H1 (cell line): ENCODE measurements around the gene FXN. TPM values are rescaled to one million over a fixed set of nuclear protein-coding genes. Genes with fewer than 3 reads are reported as not detected.
A peak's percentile ranks its signal among the peaks of the same experiment; 100 is the strongest.

ENCODE experiments used
- CTCF ChIA-PET: fragments of 300-600 bp; sonication (Branson Sonifier 250); formaldehyde crosslinking; loops from one replicate; lab custom pipeline; 2021; ENCODE audit not compliant: partially characterized antibody; lab: Charles Lee
- POLR2A ChIA-PET: fragments of 300-600 bp; sonication (Branson Sonifier 250); formaldehyde crosslinking; loops from one replicate; lab custom pipeline; 2021; ENCODE audit warnings: inconsistent platforms; ENCODE audit not compliant: partially characterized antibody; lab: Charles Lee
- DNase-seq, 2 experiments: peaks; one replicate each; pipeline versions ENCODE4 v3.0.0 to v3.0.0-alpha.2; 2010 to 2022; ENCODE audit warnings: low spot score in 2 of 2, low read depth in 1 of 2, mixed read lengths in 1 of 2
- FAIRE-seq: peaks from 2 replicates; lab custom pipeline; 2011; peaks lifted over from hg19 to GRCh38; lab: Jason Lieb, UNC
- H2AFZ ChIP-seq: 2 replicates; pipeline ENCODE4 v1.8.1; 2012; ENCODE audit warnings: low read length, inconsistent platforms
- H2AK5ac ChIP-seq: 2 replicates; pipeline ENCODE4 v1.6.1; 2013; ENCODE audit warnings: low read depth, low read length
- H2BK120ac ChIP-seq: replicated peaks from 2 replicates; pipeline ENCODE3; 2013; ENCODE audit warnings: low read depth, low read length, inconsistent platforms
- H2BK12ac ChIP-seq: 2 replicates; pipeline ENCODE4 v1.6.1; 2013; ENCODE audit warnings: low read depth, low read length
- H2BK15ac ChIP-seq: 2 replicates; pipeline ENCODE4 v1.6.1; 2013; ENCODE audit warnings: low read length
- H2BK20ac ChIP-seq: 2 replicates; pipeline ENCODE4 v1.6.1; 2013; ENCODE audit warnings: low read length
- H2BK5ac ChIP-seq: 2 replicates; pipeline ENCODE4 v1.6.1; 2013; ENCODE audit warnings: low read depth, low read length
- H3K14ac ChIP-seq: 2 replicates; pipeline ENCODE4 v1.6.1; 2013; ENCODE audit warnings: inconsistent platforms; ENCODE audit not compliant: insufficient read length
- H3K18ac ChIP-seq: 2 replicates; pipeline ENCODE4 v1.6.1; 2013; ENCODE audit warnings: low read length; ENCODE audit errors: extremely low read depth
- H3K23ac ChIP-seq: 2 replicates; pipeline ENCODE4 v1.6.1; 2013; ENCODE audit warnings: inconsistent platforms; ENCODE audit not compliant: insufficient read length
- H3K23me2 ChIP-seq: 2 replicates; pipeline ENCODE4 v1.6.1; 2013; ENCODE audit warnings: low read depth, low read length
- H3K27ac ChIP-seq: 2 replicates; pipeline ENCODE4 v1.6.1; 2011; ENCODE audit warnings: low read depth, low read length, inconsistent platforms
- H3K27me3 ChIP-seq, 4 experiments: replicated peaks in 1 of 4; 1 replicate in 1 of 4; 2 replicates in 3 of 4; pipeline versions ENCODE4 v1.6.1 to v1.8.1; 2011 to 2013; ENCODE audit warnings: low read length in 3 of 4, mild to moderate bottlenecking in 3 of 4, inconsistent platforms in 2 of 4, mixed read lengths in 2 of 4, moderate library complexity in 1 of 4; ENCODE audit not compliant: control insufficient read depth in 3 of 4, insufficient read depth in 3 of 4; ENCODE audit errors: extremely low read depth in 1 of 4
- H3K36me3 ChIP-seq, 4 experiments: 2 replicates each; pipeline versions ENCODE4 v1.6.1 to v1.8.1; 2011 to 2013; ENCODE audit warnings: mild to moderate bottlenecking in 4 of 4, low read length in 3 of 4, moderate library complexity in 2 of 4, control low read depth in 1 of 4, inconsistent platforms in 1 of 4; ENCODE audit not compliant: insufficient read depth in 4 of 4, control insufficient read depth in 2 of 4
- H3K4ac ChIP-seq: replicated peaks from 2 replicates; pipeline ENCODE3; 2013; ENCODE audit warnings: low read length, low read depth, mixed read lengths, inconsistent platforms; ENCODE audit not compliant: insufficient read length
- H3K4me1 ChIP-seq, 4 experiments: replicated peaks in 1 of 4; 1 replicate in 1 of 4; 2 replicates in 3 of 4; pipeline versions ENCODE4 v1.6.1 to v1.8.1; 2011 to 2013; ENCODE audit warnings: low read length in 3 of 4, inconsistent platforms in 2 of 4, mixed read lengths in 1 of 4; ENCODE audit not compliant: insufficient read depth in 4 of 4, control insufficient read depth in 3 of 4
- H3K4me2 ChIP-seq, 2 experiments: 2 replicates each; pipeline versions ENCODE4 v1.6.1 to v1.8.1; 2011 to 2013; ENCODE audit warnings: low read depth in 2 of 2, low read length in 2 of 2, control low read depth in 1 of 2, inconsistent platforms in 1 of 2, mild to moderate bottlenecking in 1 of 2; ENCODE audit not compliant: insufficient read depth in 1 of 2
- H3K4me3 ChIP-seq, 4 experiments: fragments of 200-600, 300-600 bp in 1 of 4; sonication (generic), shearing (Covaris generic), sonication (Bioruptor Twin) in 1 of 4; 2 replicates each; pipeline versions ENCODE4 v1.5.1 to v1.8.1; 2011 to 2016; ENCODE audit warnings: low read length in 4 of 4, low read depth in 3 of 4, control low read depth in 2 of 4, inconsistent platforms in 2 of 4, mild to moderate bottlenecking in 2 of 4, mixed read lengths in 1 of 4, moderate library complexity in 1 of 4; ENCODE audit not compliant: insufficient read depth in 2 of 4; ENCODE audit errors: extremely low read depth in 1 of 4
- H3K56ac ChIP-seq: replicated peaks from 2 replicates; pipeline ENCODE3; 2013; ENCODE audit warnings: low read depth, mild to moderate bottlenecking, mixed read lengths, low read length, inconsistent platforms; ENCODE audit not compliant: insufficient read length
- H3K79me1 ChIP-seq: 2 replicates; pipeline ENCODE4 v1.6.1; 2013; ENCODE audit warnings: low read depth, low read length, control low read depth
- H3K79me2 ChIP-seq, 2 experiments: 2 replicates each; pipeline versions ENCODE4 v1.6.1 to v1.8.1; 2012 to 2013; ENCODE audit warnings: low read length in 2 of 2, mild to moderate bottlenecking in 2 of 2, inconsistent platforms in 1 of 2; ENCODE audit not compliant: insufficient read depth in 2 of 2, control insufficient read depth in 1 of 2
- H3K9ac ChIP-seq, 4 experiments: replicated peaks in 1 of 4; 1 replicate in 1 of 4; 2 replicates in 3 of 4; pipeline versions ENCODE4 v1.6.1 to v1.8.1; 2011 to 2013; ENCODE audit warnings: low read depth in 3 of 4, low read length in 3 of 4, control low read depth in 2 of 4, mild to moderate bottlenecking in 2 of 4, moderate library complexity in 2 of 4, inconsistent platforms in 1 of 4; ENCODE audit errors: extremely low read depth in 1 of 4
- H3K9me3 ChIP-seq, 2 experiments: 2 replicates each; pipeline versions ENCODE4 v1.6.1 to v1.8.1; 2012 to 2013; ENCODE audit warnings: mild to moderate bottlenecking in 2 of 2, moderate library complexity in 2 of 2, control low read depth in 1 of 2, inconsistent platforms in 1 of 2, low read depth in 1 of 2, low read length in 1 of 2, mixed read lengths in 1 of 2; ENCODE audit not compliant: insufficient read depth in 2 of 2
- H4K20me1 ChIP-seq, 2 experiments: replicated peaks in 1 of 2; 2 replicates each; pipeline versions ENCODE3 to v1.8.1; 2011 to 2013; ENCODE audit warnings: inconsistent platforms in 2 of 2, low read length in 2 of 2, mild to moderate bottlenecking in 1 of 2; ENCODE audit not compliant: insufficient read depth in 2 of 2, control insufficient read depth in 1 of 2
- H4K5ac ChIP-seq: 2 replicates; pipeline ENCODE4 v1.6.1; 2013; ENCODE audit warnings: low read length, low read depth, mixed read lengths, inconsistent platforms; ENCODE audit not compliant: insufficient read length
- H4K8ac ChIP-seq: 2 replicates; pipeline ENCODE4 v1.8.0; 2013; ENCODE audit warnings: mild to moderate bottlenecking, moderate library complexity, low read length, inconsistent platforms; ENCODE audit not compliant: insufficient read depth; ENCODE audit errors: extremely low read depth
- H4K91ac ChIP-seq: replicated peaks from 2 replicates; pipeline ENCODE3; 2013; ENCODE audit warnings: low read length, mixed read lengths, inconsistent platforms; ENCODE audit not compliant: insufficient read length
- ASH2L ChIP-seq: fragments of 200-600, 300-600 bp; sonication (generic); IDR thresholded peaks from one replicate; pipeline ENCODE4 v1.7.1; 2017; ENCODE audit warnings: low read length
- CBX8 ChIP-seq: fragments of 300-800, 300-1000 bp; sonication (generic); IDR thresholded peaks from 2 replicates; pipeline ENCODE4 v1.7.1; 2016; ENCODE audit warnings: low read depth, low read length, borderline replicate concordance
- EP300 ChIP-seq, 2 experiments: IDR thresholded peaks; 1 replicate in 1 of 2; 2 replicates in 1 of 2; pipeline ENCODE4 v1.6.1; 2011 to 2012; ENCODE audit warnings: low read depth in 2 of 2, low read length in 2 of 2, mild to moderate bottlenecking in 2 of 2, borderline replicate concordance in 1 of 2, inconsistent platforms in 1 of 2, moderate library complexity in 1 of 2
- RXRA ChIP-seq: IDR thresholded peaks from 2 replicates; pipeline ENCODE4 v1.6.1; 2011; ENCODE audit warnings: low read depth, mild to moderate bottlenecking, low read length, moderate library complexity; ENCODE audit not compliant: insufficient read depth
- SP1 ChIP-seq: IDR thresholded peaks from 2 replicates; pipeline ENCODE4 v1.6.1; 2011; ENCODE audit warnings: low read depth, low read length
- WGBS, 2 experiments: shearing (Covaris generic) in 1 of 2; methylation state at CpG; one replicate each; pipeline versions ENCODE4 v1.1.6 to v1.1.7; 2013 to 2015; ENCODE audit warnings: low lambda C conversion rate in 2 of 2, mixed read lengths in 2 of 2, inconsistent platforms in 1 of 2, low coverage in 1 of 2, missing lambda C conversion rate in 1 of 2; ENCODE audit not compliant: insufficient replicate concordance in 2 of 2, insufficient coverage in 1 of 2, insufficient read length in 1 of 2; ENCODE audit errors: extremely low coverage in 1 of 2, missing lambda C conversion rate in 1 of 2; 5-methylcytosine and 5-hydroxymethylcytosine counted together
- polyA plus RNA-seq, 7 experiments: library from polyadenylated mRNA; depleted of rRNA in 3 of 7; stranded (reverse) in 5 of 7; unstranded in 2 of 7; fragments of >200 nt in 5 of 7; fragments of 200-250 nt in 2 of 7; gene quantifications; 1 replicate in 5 of 7; 2 replicates in 1 of 7; 4 replicates in 1 of 7; pipeline versions ENCODE4 v1.2.1 to v1.2.3, GENCODE V29; 2011 to 2013; ENCODE audit warnings: missing spikeins in 2 of 7, mixed read lengths in 2 of 7
- total RNA-seq: library from RNA; stranded (reverse); fragmentation: NEBNext Ultra II Directional; extraction: Animal tissue kit (Norgen Biotek cat#: 25700); gene quantifications from 2 replicates; pipeline ENCODE4 v1.2.1, GENCODE V29; 2021

The FXN gene
- total and polyA plus RNA-seq, 2 of the 8 experiments (the other 6 are each of a cell fraction or from before 2014, with no cell fraction given) = 34.2 to 37.5 TPM

- Histone ChIP-seq H3K9me3 (no peaks in the 10 kb centered on the region), H2AK5ac (no peak overlapping the region), H4K20me1 (no peaks in the 10 kb centered on the region), H3K27me3 (no peaks in the 10 kb centered on the region), H2BK5ac (no peak overlapping the region), H3K56ac (no peak overlapping the region), H3K79me2 (no peaks in the 10 kb centered on the region), H3K9ac (no peak overlapping the region), H4K91ac (peak overlapping the region; percentile 32), H3K4ac (no peak overlapping the region), H3K4me3 (no peak overlapping the region), H3K79me1 (no peaks in the 10 kb centered on the region), H3K23me2 (no peaks in the 10 kb centered on the region), H3K27ac (no peak overlapping the region), H3K23ac (no peak overlapping the region), H4K8ac (no peak overlapping the region), H2BK20ac (0 out of 2 replicates have a peak overlapping the region, but pooled peaks have one; percentile 9), H3K4me2 (no peak overlapping the region), H3K14ac (no peak overlapping the region), H2BK12ac (0 out of 2 replicates have a peak overlapping the region, but pooled peaks have one; percentile 39), H4K5ac (no peak overlapping the region), H2AFZ (no peak overlapping the region), H2BK15ac (no peak overlapping the region), H3K36me3 (peaks cover 0 to 5% (median 0%) of the 10 kb centered on the region in 4 experiments; a peak in 1 of 8 replicates), H2BK120ac (peak overlapping the region; percentile 65), H3K4me1 (peaks cover 0 to 15% (median 9%) of the 10 kb centered on the region in 4 experiments; a peak in 6 of 7 replicates), H3K18ac (no peak overlapping the region)
- TF ChIP-seq EP300 (IDR thresholded peaks at IDR 0.05; ENCODE audit: borderline replicate concordance in 1 of 2, low read depth in 2 of 2, low read length in 2 of 2) (no peak), SP1 (no peak), CBX8 (no peak), ASH2L (no peak), RXRA (0 out of 2 replicates have a peak, but pooled peaks have one; percentile 36)
- ChIA-PET CTCF (interaction anchor here (0.7 to 3.3 kb wide), 7 partner anchors 9 to 97 kb away, joined by 3 to 13 read pairs (median 3); partner anchors contain the start of gene FXN), POLR2A (interaction anchor here (1.5 to 1.9 kb wide), 4 partner anchors 13 to 114 kb away, joined by 4 to 5 read pairs (median 4); no protein-coding TSS in a partner anchor)
- FAIRE-seq (no peak), DNase-seq (no peak)
- 82% methylated on average over 5 of the region's 5 CpGs; no CpG with 5 or more reads in 1 of the 2 experiments for WGBS, 2 experiments
Observed at GRCh38 chr9:69085569-69086283, 50.2 kb downstream of the FXN start.
